Gastrocnemius medialis (tissue), 4 donors: ENCODE data around the gene KIF1B. TPM values are rescaled to one million over a fixed set of nuclear protein-coding genes. Genes with fewer than 3 reads are reported as not detected.
A peak's percentile ranks its signal among the peaks of the same experiment; 100 is the strongest.
"Not testable (repeated sequence)": the region's sequence is repeated elsewhere in the genome, so short reads cannot be mapped to it uniquely, and the experiment has no call there.

Experiments
- ATAC-seq, 2 donors: fragments of 150-250 bp; one replicate each; pipeline ENCODE4 v1.9.1; 2016
- DNase-seq, 2 donors: peaks; one replicate each; pipeline ENCODE4 v3.0.0-alpha.2; 2019
- H3K27ac ChIP-seq, 4 donors: fragments of 200-600 bp; sonication (generic); 1 replicate in 1 of 4; 2 replicates in 3 of 4; pipeline ENCODE4 v1.5.1; 2016 to 2018; ENCODE audit warnings: mild to moderate bottlenecking in 2 of 4, moderate library complexity in 1 of 4
- H3K27me3 ChIP-seq, 3 donors: fragments of 200-600 bp; sonication (generic) in 2 of 3; 1 replicate in 1 of 3; 2 replicates in 2 of 3; pipeline versions ENCODE4 v1.5.1 to v1.6.0; 2016 to 2019; ENCODE audit warnings: mild to moderate bottlenecking in 1 of 3, moderate library complexity in 1 of 3
- H3K36me3 ChIP-seq, 2 donors: fragments of 200-600 bp; sonication (generic) in 1 of 2; one replicate each; pipeline ENCODE4 v1.5.1; 2017 to 2018
- H3K4me1 ChIP-seq, 2 donors: fragments of 200-600 bp; sonication (generic) in 1 of 2; one replicate each; pipeline ENCODE4 v1.5.1; 2016 to 2017; ENCODE audit warnings: mild to moderate bottlenecking in 2 of 2
- H3K4me3 ChIP-seq, 4 donors: fragments of 200-600 bp; sonication (generic) in 3 of 4; 1 replicate in 1 of 4; 2 replicates in 3 of 4; pipeline ENCODE4 v1.5.1; 2016 to 2019; ENCODE audit warnings: mild to moderate bottlenecking in 2 of 4
- H3K9me3 ChIP-seq, 3 donors: fragments of 200-600 bp; sonication (generic) in 2 of 3; 1 replicate in 1 of 3; 2 replicates in 2 of 3; pipeline ENCODE4 v1.5.1; 2016 to 2019
- CTCF ChIP-seq, 5 experiments: fragments of 450-650 bp in 3 of 5; fragments of 200-600 bp in 2 of 5; sonication (generic) in 2 of 5; IDR thresholded peaks in 4 of 5; conservative IDR thresholded peaks in 1 of 5; 1 replicate in 4 of 5; 2 replicates in 1 of 5; pipeline ENCODE4 v1.5.1; 2016 to 2019; ENCODE audit warnings: antibody characterized with exemption in 5 of 5, mild to moderate bottlenecking in 3 of 5, moderate library complexity in 3 of 5
- POLR2A ChIP-seq, 2 donors: fragments of 450-650 bp; IDR thresholded peaks; one replicate each; pipeline ENCODE4 v1.6.1; 2017; ENCODE audit warnings: antibody characterized with exemption in 2 of 2, mild to moderate bottlenecking in 2 of 2, moderate library complexity in 2 of 2
- in situ Hi-C, 4 donors: fragments of 200-750 bp; cut with MboI; loops; one replicate each; pipeline versions ENCODE4 v1.15.0 to v1.8.0; 2017; ENCODE audit warnings: low sequenced_read_pairs in 4 of 4
- intact Hi-C: fragments of 100-400 bp; cut with DNase I; formaldehyde crosslinking; loops from one replicate; pipeline ENCODE4 v1.15.1; 2023; ENCODE audit warnings: low total_unique reads
- total RNA-seq, 4 donors: library from RNA; depleted of rRNA; stranded (reverse); fragments of >200 nt; gene quantifications; one replicate each; pipeline versions ENCODE4 v1.1.0 to v1.2.3, GENCODE V29; 2016

Gene KIF1B
- total RNA-seq, 4 donors from 2014 or later: 203 to 445 (median 306) TPM

- Histone ChIP-seq H3K27ac (no peak overlapping the region), H3K36me3 (peaks cover 5 to 78% of the 10 kb centered on the region in 2 donors), H3K4me3 (no peak overlapping the region), H3K27me3 (no peaks in the 10 kb centered on the region), H3K4me1 (no peaks in the 10 kb centered on the region), H3K9me3 (no peaks in the 10 kb centered on the region)
- in situ Hi-C loops: loop anchor here in 2 of 4 donors (10.0 kb wide), 1 partner anchor 50 kb away; no protein-coding TSS in a partner anchor
- TF ChIP-seq CTCF (IDR thresholded peaks at IDR 0.05 in 4 of 5, conservative IDR thresholded peaks at IDR 0.05 in 1 of 5) (no peak), POLR2A (IDR thresholded peaks at IDR 0.05) (no peak)
- intact Hi-C loops: loop anchor here (10.0 kb wide), 1 partner anchor 120 kb away; no protein-coding TSS in a partner anchor
- ATAC-seq (no peak), DNase-seq (no peak)
Measured at GRCh38 chr1:10374442-10374860, 164.1 kb downstream of the KIF1B start.

GRCh38 chr1:10377365-10378029 is 167.1 kb downstream of the KIF1B start:
- in situ Hi-C loops (loop anchor here in 2 of 4 donors (10.0 kb wide), 1 partner anchor 47 kb away; no protein-coding TSS in a partner anchor), intact Hi-C loops (loop anchor here (2.0 to 10.0 kb wide), 2 partner anchors 51 to 117 kb away; no protein-coding TSS in a partner anchor)
- H3K9me3 ChIP-seq, H3K4me1 ChIP-seq, H3K27me3 ChIP-seq, H3K4me3 ChIP-seq: not testable (repeated sequence)
- Histone ChIP-seq H3K27ac (peak overlapping the region in 2 of 4 donors; percentile 19 to 48), H3K36me3 (peaks cover 0 to 62% of the 10 kb centered on the region in 2 donors)
- ATAC-seq (peak; percentile 42 to 53), DNase-seq (peak in 1 of 2 donors; percentile 36)
- TF ChIP-seq CTCF (IDR thresholded peaks at IDR 0.05 in 4 of 5, conservative IDR thresholded peaks at IDR 0.05 in 1 of 5): peak; percentile 45 to 73 (median 67)

- no peak for TF ChIP-seq CTCF (IDR thresholded peaks at IDR 0.05 in 4 of 5, conservative IDR thresholded peaks at IDR 0.05 in 1 of 5)
Measured at GRCh38 chr1:10378081-10378841, 167.9 kb downstream of the KIF1B start.

GRCh38 chr1:10379101-10379620 is 168.8 kb downstream of the KIF1B start:
- Histone ChIP-seq H3K36me3 (peaks cover 0 to 48% of the 10 kb centered on the region in 2 donors), H3K27ac (no peak overlapping the region), H3K27me3 (no peaks in the 10 kb centered on the region), H3K4me3 (no peak overlapping the region), H3K9me3 (no peaks in the 10 kb centered on the region), H3K4me1 (no peaks in the 10 kb centered on the region)
- in situ Hi-C loops: loop anchor here in 2 of 4 donors (10.0 kb wide), 1 partner anchor 46 kb away; no protein-coding TSS in a partner anchor
- no peak for ATAC-seq
- TF ChIP-seq POLR2A (IDR thresholded peaks at IDR 0.05) (no peak), CTCF (IDR thresholded peaks at IDR 0.05 in 4 of 5, conservative IDR thresholded peaks at IDR 0.05 in 1 of 5) (no peak)
- DNase-seq: no peak
- intact Hi-C loops: loop anchor here (10.0 kb wide), 1 partner anchor 116 kb away; no protein-coding TSS in a partner anchor

More at GRCh38 chr1:10378081-10378841, 167.9 kb downstream of the KIF1B start:
- Histone ChIP-seq H3K9me3 (no peaks in the 10 kb centered on the region), H3K36me3 (peaks cover 0 to 57% of the 10 kb centered on the region in 2 donors), H3K27me3 (no peaks in the 10 kb centered on the region), H3K4me1 (no peaks in the 10 kb centered on the region), H3K27ac (no peak overlapping the region), H3K4me3 (no peak overlapping the region)
- DNase-seq: no peak
- ATAC-seq: no peak
- intact Hi-C loops (loop anchor here (10.0 kb wide), 1 partner anchor 117 kb away; no protein-coding TSS in a partner anchor), in situ Hi-C loops (loop anchor here in 2 of 4 donors (10.0 kb wide), 1 partner anchor 47 kb away; no protein-coding TSS in a partner anchor)
